HG02763 (cell line): Measurements from ENCODE around the gene WSB1.
"Not testable (repeated sequence)": the region's sequence is repeated elsewhere in the genome, so short reads cannot be mapped to it uniquely, and the experiment has no call there.

Experiments used
- ATAC-seq: cut with Tn5 transposase; IDR thresholded peaks from one replicate; pipeline ENCODE4 v1.9.1; 2021; ENCODE audit warnings: mild to moderate bottlenecking, moderate library complexity; ENCODE audit not compliant: unreplicated experiment

Gene WSB1

GRCh38 chr17:27315322-27315721, 21.4 kb downstream of the WSB1 start:
- no peak for ATAC-seq

- ATAC-seq: no peak
Measured at GRCh38 chr17:27315796-27316465, 22.0 kb downstream of the WSB1 start.

GRCh38 chr17:27318228-27318627, 24.3 kb downstream of the WSB1 start:
- ATAC-seq: no peak

- ATAC-seq: no peak
Measured at GRCh38 chr17:27318633-27319032, 24.7 kb downstream of the WSB1 start.

GRCh38 chr17:27319541-27320221, 25.8 kb downstream of the WSB1 start:
- no peak for ATAC-seq

GRCh38 chr17:27320222-27320560, 26.3 kb downstream of the WSB1 start:
- no peak for ATAC-seq

GRCh38 chr17:27321372-27321771, 27.5 kb downstream of the WSB1 start:
- no peak for ATAC-seq

GRCh38 chr17:27322026-27322425, 28.1 kb downstream of the WSB1 start:
- no peak for ATAC-seq

GRCh38 chr17:27322690-27323508, 29.0 kb downstream of the WSB1 start:
- no peak for ATAC-seq

- no peak for ATAC-seq
Measured at GRCh38 chr17:27323538-27324215, 29.8 kb downstream of the WSB1 start.

GRCh38 chr17:27324771-27325339, 30.9 kb downstream of the WSB1 start:
- no peak for ATAC-seq

GRCh38 chr17:27326051-27326450, 32.1 kb downstream of the WSB1 start:
- no peak for ATAC-seq

GRCh38 chr17:27326585-27326984, 32.7 kb downstream of the WSB1 start:
- ATAC-seq: no peak

GRCh38 chr17:27327397-27327796, 33.5 kb downstream of the WSB1 start:
- no peak for ATAC-seq

- no peak for ATAC-seq
Measured at GRCh38 chr17:27327871-27328270, 34.0 kb downstream of the WSB1 start.

GRCh38 chr17:27328686-27329085, 34.8 kb downstream of the WSB1 start:
- ATAC-seq: not testable (repeated sequence)

- ATAC-seq: no peak
Measured at GRCh38 chr17:27329146-27329805, 35.4 kb downstream of the WSB1 start.

- ATAC-seq: no peak
Measured at GRCh38 chr17:27332047-27332393, 38.1 kb downstream of the WSB1 start.

- ATAC-seq: peak; percentile 84
Measured at GRCh38 chr17:27332485-27333409, 38.8 kb downstream of the WSB1 start.
